Astrocyte of the cerebellum (primary cell): ENCODE measurements around the gene TNFRSF19.

Experiments
- DNase-seq: peaks from one replicate; pipeline ENCODE4 v3.0.0-alpha.2; 2011; ENCODE audit warnings: low read depth
- H3K4me3 ChIP-seq: 2 replicates; pipeline ENCODE4 v1.5.1; 2011; ENCODE audit warnings: mild to moderate bottlenecking, low read depth, low read length, moderate library complexity
- in situ Hi-C: cut with HindIII; loops from 2 replicates; pipeline ENCODE4 v1.10.0; 2017; ENCODE audit warnings: low sequenced_read_pairs
- TF ChIP-seq, protein P1 (sequence below): IDR thresholded peaks from 2 replicates; pipeline ENCODE4 v1.5.1; 2012; ENCODE audit warnings: low read length, low read depth, moderate library complexity, mild to moderate bottlenecking; ENCODE audit errors: missing control alignments

The TNFRSF19 gene

DNA sequence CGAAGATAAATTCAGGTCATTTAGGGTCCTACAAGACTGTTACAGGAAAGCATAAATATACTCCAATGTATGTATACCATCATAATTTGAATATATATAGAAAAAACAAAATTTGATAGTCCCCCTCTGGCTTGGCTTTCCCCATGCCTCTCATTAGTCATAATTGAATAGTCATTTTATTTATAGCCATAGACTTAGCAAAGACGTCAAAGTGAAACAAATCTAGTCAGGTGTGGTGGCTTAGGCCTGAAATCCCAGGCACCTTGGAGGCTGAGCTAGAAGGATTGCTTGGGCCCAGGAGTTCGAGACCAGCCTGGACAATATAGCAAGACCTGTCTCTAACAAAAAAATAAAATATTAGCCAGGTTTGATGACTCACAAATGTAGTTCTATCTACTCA is 141.1 kb downstream of the TNFRSF19 start:
- TF ChIP-seq, protein P1, sequence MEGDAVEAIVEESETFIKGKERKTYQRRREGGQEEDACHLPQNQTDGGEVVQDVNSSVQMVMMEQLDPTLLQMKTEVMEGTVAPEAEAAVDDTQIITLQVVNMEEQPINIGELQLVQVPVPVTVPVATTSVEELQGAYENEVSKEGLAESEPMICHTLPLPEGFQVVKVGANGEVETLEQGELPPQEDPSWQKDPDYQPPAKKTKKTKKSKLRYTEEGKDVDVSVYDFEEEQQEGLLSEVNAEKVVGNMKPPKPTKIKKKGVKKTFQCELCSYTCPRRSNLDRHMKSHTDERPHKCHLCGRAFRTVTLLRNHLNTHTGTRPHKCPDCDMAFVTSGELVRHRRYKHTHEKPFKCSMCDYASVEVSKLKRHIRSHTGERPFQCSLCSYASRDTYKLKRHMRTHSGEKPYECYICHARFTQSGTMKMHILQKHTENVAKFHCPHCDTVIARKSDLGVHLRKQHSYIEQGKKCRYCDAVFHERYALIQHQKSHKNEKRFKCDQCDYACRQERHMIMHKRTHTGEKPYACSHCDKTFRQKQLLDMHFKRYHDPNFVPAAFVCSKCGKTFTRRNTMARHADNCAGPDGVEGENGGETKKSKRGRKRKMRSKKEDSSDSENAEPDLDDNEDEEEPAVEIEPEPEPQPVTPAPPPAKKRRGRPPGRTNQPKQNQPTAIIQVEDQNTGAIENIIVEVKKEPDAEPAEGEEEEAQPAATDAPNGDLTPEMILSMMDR, result no peak
- in situ Hi-C loops, result no loop called here
- H3K4me3 ChIP-seq, result no peak overlapping the region
- no peak for DNase-seq

DNA sequence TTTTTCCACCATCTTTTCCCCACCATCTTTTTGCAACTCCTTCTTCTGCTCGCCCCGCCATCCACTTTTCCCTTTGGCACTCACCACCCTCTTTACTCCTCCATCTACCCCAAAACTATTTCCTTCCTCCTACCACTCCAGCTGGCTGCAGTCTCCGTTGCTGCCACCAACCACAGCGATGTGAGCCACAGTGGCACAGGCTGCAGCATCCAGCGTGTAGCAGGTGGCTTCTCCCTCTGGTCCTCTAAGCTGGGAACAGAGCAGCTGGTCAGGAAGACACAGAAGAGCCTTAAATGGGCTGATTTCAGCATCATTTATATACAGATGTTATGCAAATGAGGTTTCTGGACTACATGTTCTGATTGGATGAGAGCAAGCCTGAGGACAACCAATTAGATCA is 144.5 kb downstream of the TNFRSF19 start:
- in situ Hi-C loops, result no loop called here
- H3K4me3 ChIP-seq, result no peak overlapping the region
- no peak for DNase-seq
- TF ChIP-seq, protein P1, result no peak

DNA sequence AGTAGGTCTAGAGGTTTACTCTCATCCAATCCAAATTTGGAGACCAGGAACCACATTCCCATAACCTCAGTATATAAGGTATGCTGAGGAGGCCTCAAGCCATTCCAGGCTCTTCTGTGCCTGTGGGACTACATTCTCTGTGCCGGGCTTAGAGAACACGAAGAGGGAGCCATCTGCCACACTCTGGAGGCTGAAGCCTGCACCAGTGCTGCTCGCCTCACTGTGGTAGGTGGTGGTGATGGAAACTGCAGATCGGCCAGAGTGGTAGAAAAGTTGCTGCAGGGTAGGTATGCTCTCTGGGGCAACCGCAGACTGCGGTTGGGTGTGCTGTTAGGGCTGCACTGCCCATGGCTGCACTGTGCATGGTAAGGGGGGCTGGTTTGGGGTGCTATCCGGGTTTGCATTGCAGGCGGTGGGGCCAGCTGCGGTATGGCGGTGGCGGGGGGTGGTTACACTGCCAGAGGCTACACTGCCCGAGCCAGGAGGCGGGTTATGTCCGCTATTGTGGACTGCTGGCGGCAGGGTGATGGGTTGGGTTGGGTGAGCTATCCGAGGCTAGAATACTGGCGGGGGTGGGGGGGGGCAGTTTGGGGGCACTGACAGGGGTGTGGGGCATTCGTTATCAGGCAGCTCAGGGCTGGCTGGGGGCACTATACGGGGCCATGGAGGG is 145.0 kb downstream of the TNFRSF19 start:
- in situ Hi-C loops, result no loop called here
- TF ChIP-seq, protein P1, result no peak
- DNase-seq, result no peak
- no peak overlapping the region for H3K4me3 ChIP-seq

DNA sequence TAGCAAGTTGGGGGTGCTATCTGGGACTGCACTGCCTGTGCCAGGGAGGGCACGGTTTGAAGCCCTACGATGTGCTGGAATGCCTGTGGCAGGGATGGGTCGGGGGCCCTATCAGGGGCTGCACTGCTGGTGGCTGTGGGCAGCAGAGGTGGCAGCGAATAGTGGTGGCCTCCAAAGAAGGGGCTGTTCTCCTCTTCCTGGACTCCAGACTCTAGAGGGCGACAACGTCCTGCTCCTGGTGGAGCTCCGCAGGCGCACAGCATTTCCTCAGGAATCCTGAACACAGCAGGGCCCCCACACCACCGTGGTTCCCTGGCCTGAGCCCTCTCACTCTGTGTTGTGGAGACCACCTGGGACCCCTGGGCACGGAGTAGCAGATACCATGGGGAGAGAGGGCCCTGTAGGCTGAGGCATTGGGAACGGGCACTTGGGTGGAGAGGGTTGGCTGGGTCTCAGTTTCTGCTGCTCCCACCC is 145.6 kb downstream of the TNFRSF19 start:
- in situ Hi-C loops, result no loop called here
- no peak for DNase-seq
- H3K4me3 ChIP-seq, result no peak overlapping the region
- TF ChIP-seq, protein P1, result peak; percentile 11

DNA sequence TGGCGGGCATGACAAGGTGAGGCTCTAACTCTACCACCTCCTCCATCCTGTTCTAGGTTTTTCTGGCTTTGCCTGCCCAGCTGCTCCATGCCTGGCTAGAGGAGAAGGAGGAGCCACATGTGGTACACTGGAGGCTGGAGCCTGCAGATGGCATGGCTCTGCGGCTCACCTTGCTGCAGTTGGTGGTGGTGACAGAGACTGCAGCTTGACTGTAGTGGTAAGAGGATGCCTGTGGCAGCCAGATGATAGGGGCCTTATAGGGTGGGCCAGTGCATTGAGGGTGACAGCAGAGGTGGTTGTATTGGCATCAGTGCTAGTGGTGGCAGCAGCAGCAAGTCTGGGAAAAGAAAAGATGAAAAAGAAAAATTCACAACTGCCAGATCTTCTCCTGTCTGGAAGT is 146.2 kb downstream of the TNFRSF19 start:
- in situ Hi-C loops, result no loop called here
- DNase-seq, result no peak
- TF ChIP-seq, protein P1, result no peak
- H3K4me3 ChIP-seq, result no peak overlapping the region

DNA sequence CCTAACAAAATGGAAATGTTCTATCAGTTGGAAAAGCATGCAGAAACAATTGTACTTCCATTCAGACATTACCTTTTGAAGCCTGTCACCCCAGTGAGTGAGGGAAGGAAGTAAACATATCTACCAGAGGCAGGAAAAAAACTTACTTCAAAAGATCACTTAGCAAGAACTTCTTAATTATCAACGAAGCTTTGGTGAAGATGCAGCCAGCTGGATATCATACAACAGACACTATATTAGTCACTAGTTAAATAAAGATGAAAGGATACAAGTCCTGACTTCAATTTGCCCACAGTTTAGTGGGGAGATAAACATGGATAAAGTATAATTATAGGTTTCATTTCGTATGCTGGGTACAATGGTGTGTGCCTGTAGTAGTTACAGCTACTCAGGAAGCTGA is 148.8 kb downstream of the TNFRSF19 start:
- TF ChIP-seq, protein P1, result no peak
- no peak overlapping the region for H3K4me3 ChIP-seq
- in situ Hi-C loops, result no loop called here
- DNase-seq, result no peak
